Gastroesophageal sphincter (tissue), 3 donors: Measurements from ENCODE around the gene BCAS3.

Experiments used
- EP300 ChIP-seq: sonication (generic); formaldehyde crosslinking; IDR thresholded peaks from one replicate; pipeline ENCODE4 v1.6.1; 2017; ENCODE audit warnings: antibody characterized with exemption, mild to moderate bottlenecking
- POLR2A ChIP-seq, 2 donors: fragments of 450-650 bp; IDR thresholded peaks; one replicate each; pipeline ENCODE4 v1.6.1; 2017; ENCODE audit warnings: antibody characterized with exemption in 2 of 2, mild to moderate bottlenecking in 2 of 2, moderate library complexity in 1 of 2
- POLR2AphosphoS5 ChIP-seq: sonication (generic); formaldehyde crosslinking; IDR thresholded peaks from one replicate; pipeline ENCODE4 v1.6.1; 2017; ENCODE audit warnings: antibody characterized with exemption
- TF ChIP-seq, protein P1 (sequence below), 4 experiments: fragments of 200-600 bp in 2 of 4; fragments of 450-650 bp in 2 of 4; sonication (generic) in 1 of 4; IDR thresholded peaks; one replicate each; pipeline ENCODE4 v1.5.1; 2017 to 2019; ENCODE audit warnings: antibody characterized with exemption in 4 of 4, mild to moderate bottlenecking in 2 of 4, moderate library complexity in 2 of 4

DNA sequence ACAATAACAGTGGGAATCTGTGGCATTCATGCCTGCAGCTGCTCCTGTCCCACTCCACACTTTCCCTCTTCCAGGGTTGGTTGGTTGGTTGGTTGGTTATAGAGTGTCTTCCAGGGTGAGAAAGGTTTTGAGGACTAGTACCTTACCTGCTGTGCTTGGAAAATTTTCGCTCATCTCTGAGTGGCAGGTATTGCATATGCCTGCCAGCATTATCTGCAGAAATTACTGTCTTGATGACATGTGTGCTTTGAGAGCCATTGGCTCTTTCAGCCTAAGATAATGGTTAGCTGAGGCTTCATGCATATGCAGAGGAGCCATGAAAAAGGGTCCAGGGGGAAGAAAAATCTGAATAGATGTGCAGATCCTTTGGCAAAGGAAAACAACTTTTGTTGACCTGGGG is 131.8 kb downstream of the BCAS3 start:
- TF ChIP-seq, protein P1, sequence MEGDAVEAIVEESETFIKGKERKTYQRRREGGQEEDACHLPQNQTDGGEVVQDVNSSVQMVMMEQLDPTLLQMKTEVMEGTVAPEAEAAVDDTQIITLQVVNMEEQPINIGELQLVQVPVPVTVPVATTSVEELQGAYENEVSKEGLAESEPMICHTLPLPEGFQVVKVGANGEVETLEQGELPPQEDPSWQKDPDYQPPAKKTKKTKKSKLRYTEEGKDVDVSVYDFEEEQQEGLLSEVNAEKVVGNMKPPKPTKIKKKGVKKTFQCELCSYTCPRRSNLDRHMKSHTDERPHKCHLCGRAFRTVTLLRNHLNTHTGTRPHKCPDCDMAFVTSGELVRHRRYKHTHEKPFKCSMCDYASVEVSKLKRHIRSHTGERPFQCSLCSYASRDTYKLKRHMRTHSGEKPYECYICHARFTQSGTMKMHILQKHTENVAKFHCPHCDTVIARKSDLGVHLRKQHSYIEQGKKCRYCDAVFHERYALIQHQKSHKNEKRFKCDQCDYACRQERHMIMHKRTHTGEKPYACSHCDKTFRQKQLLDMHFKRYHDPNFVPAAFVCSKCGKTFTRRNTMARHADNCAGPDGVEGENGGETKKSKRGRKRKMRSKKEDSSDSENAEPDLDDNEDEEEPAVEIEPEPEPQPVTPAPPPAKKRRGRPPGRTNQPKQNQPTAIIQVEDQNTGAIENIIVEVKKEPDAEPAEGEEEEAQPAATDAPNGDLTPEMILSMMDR (IDR thresholded peaks at IDR 0.05) = no peak
- no peak for TF ChIP-seq POLR2A (IDR thresholded peaks at IDR 0.05)
- no peak for TF ChIP-seq EP300
- TF ChIP-seq POLR2AphosphoS5 = no peak
